ENCODE data around the gene SPATA32.

The SPATA32 gene

DNA sequence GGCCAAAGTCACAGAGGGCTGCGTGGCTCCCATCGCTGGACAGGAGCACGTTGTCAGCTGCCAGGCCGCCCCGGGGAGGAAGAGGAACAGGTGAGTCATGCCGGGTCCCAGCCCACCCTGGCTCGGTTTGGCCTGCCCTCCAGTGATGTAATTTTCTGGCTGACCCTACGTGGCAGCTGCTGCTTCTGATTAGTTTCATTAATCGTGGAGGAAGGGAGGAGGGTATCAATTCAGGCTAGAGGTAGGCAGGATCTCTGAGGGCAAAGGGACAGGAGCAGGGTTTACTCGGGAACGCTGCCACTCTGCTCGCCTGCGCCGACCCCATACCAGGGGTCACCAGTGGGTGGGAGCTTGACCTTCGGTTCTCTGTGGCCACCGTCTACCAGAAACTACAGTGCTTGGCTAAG, 11.7 kb upstream of the SPATA32 start:
- H3K27ac ChIP-seq (ENCODE audit: insufficient read depth, low read length, poor library complexity, severe bottlenecking), result no peak overlapping the region
- no peak for DNase-seq
- H3K4me3 ChIP-seq (ENCODE audit: insufficient read depth, low read depth, low read length, poor library complexity, severe bottlenecking), result no peak overlapping the region
- H3K9me3 ChIP-seq (ENCODE audit: control insufficient read depth, low read length), result no peaks in the 10 kb centered on the region
- peaks cover 64% of the 10 kb centered on the region for H3K36me3 ChIP-seq (ENCODE audit: control insufficient read depth, insufficient read depth, low read length)
- no peaks in the 10 kb centered on the region for H3K27me3 ChIP-seq (replicated peaks; ENCODE audit: control insufficient read depth, insufficient read depth, low read length, poor library complexity, severe bottlenecking)
- peaks cover 4% of the 10 kb centered on the region for H3K4me1 ChIP-seq (ENCODE audit: control insufficient read depth, insufficient read depth, low read length, poor library complexity, severe bottlenecking)

DNA sequence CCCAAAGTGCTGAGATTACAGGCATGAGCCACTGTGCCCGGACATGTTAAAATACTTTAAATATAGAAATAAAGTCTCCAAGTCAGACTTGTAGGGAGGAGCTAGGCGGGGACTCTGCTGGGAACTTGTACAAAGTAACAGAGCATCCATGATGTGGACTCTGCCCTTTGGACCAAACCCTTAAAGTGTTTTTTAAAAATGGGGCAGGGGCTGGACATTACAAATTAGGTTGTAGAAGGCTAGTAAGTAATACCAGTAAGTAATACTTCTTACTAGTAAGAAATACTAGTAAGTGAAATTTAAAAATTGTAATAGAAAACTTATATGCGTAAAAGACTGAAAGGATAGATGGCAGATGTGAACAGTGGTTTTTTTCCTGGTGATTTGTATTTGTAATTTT, 9.7 kb upstream of the SPATA32 start:
- H3K27ac ChIP-seq (ENCODE audit: insufficient read depth, low read length, poor library complexity, severe bottlenecking), result no peak overlapping the region
- no peaks in the 10 kb centered on the region for H3K4me1 ChIP-seq (ENCODE audit: control insufficient read depth, insufficient read depth, low read length, poor library complexity, severe bottlenecking)
- H3K27me3 ChIP-seq (replicated peaks; ENCODE audit: control insufficient read depth, insufficient read depth, low read length, poor library complexity, severe bottlenecking), result no peaks in the 10 kb centered on the region
- peaks cover 79% of the 10 kb centered on the region for H3K36me3 ChIP-seq (ENCODE audit: control insufficient read depth, insufficient read depth, low read length)
- H3K4me3 ChIP-seq (ENCODE audit: insufficient read depth, low read depth, low read length, poor library complexity, severe bottlenecking), result no peak overlapping the region
- no peak for DNase-seq
- no peaks in the 10 kb centered on the region for H3K9me3 ChIP-seq (ENCODE audit: control insufficient read depth, low read length)

DNA sequence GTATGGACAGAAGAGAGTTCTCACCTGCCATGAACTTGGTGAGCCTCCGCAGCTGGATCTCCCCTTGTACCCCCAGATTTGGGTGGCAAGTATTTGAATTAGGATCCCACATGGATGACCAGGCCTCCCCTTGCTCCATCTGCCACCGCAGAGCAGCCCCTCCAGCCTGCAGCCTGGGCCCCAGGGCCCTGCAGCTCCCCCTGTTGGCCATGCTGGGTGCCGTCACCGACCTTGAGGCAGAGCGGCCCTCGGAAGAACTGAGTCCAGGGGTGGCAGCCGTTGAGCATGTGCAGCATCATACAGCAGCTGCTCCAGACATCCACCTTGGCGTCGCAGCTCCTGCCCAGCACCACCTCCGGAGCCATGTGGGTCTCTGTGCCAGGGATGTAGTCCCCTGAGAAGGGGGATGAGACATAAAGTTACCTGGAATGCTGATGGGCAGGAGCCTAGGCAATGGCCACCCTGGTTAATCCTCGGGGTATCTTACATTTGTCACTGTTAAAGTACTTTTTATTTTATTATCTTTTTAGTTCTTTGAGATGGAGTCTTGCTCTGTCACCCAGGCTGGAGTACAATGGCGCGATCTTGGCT, 9.0 kb upstream of the SPATA32 start:
- Histone ChIP-seq H3K27ac (ENCODE audit: insufficient read depth, low read length, poor library complexity, severe bottlenecking) (no peak overlapping the region), H3K4me3 (ENCODE audit: insufficient read depth, low read depth, low read length, poor library complexity, severe bottlenecking) (no peak overlapping the region), H3K9me3 (ENCODE audit: control insufficient read depth, low read length) (no peaks in the 10 kb centered on the region), H3K36me3 (ENCODE audit: control insufficient read depth, insufficient read depth, low read length) (peaks cover 81% of the 10 kb centered on the region), H3K27me3 (replicated peaks; ENCODE audit: control insufficient read depth, insufficient read depth, low read length, poor library complexity, severe bottlenecking) (no peaks in the 10 kb centered on the region), H3K4me1 (ENCODE audit: control insufficient read depth, insufficient read depth, low read length, poor library complexity, severe bottlenecking) (no peaks in the 10 kb centered on the region)
- DNase-seq, result peak in 1 of 3 donors; percentile 17

DNA sequence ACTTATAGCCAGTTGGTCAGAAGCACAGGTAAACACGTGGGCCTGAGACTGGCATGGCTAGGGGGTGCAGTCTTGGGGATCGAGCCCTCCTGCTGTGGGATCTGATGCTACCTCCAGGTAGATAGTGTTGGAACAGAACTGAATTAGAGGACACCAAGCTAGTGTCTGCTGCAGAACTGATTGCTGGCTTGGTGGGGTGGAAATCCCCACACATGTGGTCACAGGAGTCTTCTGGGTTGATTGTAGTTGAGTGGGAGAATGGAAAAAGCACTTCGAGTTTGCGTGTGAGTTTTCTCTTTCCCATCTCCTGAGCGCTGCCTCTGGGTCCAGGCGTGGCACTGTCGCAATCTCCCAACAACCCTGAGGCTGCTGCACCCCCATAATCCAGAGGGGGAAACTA, 8.0 kb upstream of the SPATA32 start:
- H3K4me3 ChIP-seq (ENCODE audit: insufficient read depth, low read depth, low read length, poor library complexity, severe bottlenecking), result no peak overlapping the region
- peaks cover 88% of the 10 kb centered on the region for H3K36me3 ChIP-seq (ENCODE audit: control insufficient read depth, insufficient read depth, low read length)
- DNase-seq, result no peak
- no peaks in the 10 kb centered on the region for H3K4me1 ChIP-seq (ENCODE audit: control insufficient read depth, insufficient read depth, low read length, poor library complexity, severe bottlenecking)
- H3K9me3 ChIP-seq (ENCODE audit: control insufficient read depth, low read length), result no peaks in the 10 kb centered on the region
- H3K27ac ChIP-seq (ENCODE audit: insufficient read depth, low read length, poor library complexity, severe bottlenecking), result no peak overlapping the region
- H3K27me3 ChIP-seq (replicated peaks; ENCODE audit: control insufficient read depth, insufficient read depth, low read length, poor library complexity, severe bottlenecking), result no peaks in the 10 kb centered on the region

DNA sequence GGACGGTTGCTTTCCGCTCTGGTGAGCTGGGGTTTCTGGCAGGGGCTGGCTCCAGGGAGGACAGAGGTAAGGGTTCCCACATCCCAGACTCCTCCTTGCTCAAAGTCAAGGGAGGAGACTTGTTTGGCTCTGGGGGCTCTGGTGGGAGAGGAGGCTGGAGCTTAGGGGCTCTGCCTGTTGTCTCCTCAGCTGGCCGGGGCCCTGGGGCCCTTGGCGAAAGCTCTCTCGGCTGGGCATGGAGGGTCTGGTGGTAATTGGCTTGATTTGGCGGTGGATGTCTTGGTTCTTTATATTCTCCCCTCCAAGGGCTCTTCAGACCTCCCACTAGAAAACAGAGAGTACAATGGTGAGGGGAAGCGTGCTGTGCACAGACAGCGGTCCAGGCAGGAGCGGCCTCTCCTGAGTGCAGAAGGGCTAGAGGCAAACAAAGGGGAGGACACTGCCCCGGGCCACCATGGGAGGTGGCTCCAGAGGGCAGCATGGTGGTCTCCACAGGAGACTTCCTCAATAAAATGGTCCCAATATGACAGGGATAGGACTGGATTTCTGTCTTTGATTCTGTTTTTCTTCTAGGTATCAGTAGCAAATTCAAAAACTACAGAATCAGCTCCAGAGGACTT, 5.7 kb upstream of the SPATA32 start:
- Histone ChIP-seq H3K36me3 (ENCODE audit: control insufficient read depth, insufficient read depth, low read length) (peaks cover 83% of the 10 kb centered on the region), H3K4me3 (ENCODE audit: insufficient read depth, low read depth, low read length, poor library complexity, severe bottlenecking) (no peak overlapping the region), H3K27me3 (replicated peaks; ENCODE audit: control insufficient read depth, insufficient read depth, low read length, poor library complexity, severe bottlenecking) (no peaks in the 10 kb centered on the region), H3K9me3 (ENCODE audit: control insufficient read depth, low read length) (no peaks in the 10 kb centered on the region), H3K4me1 (ENCODE audit: control insufficient read depth, insufficient read depth, low read length, poor library complexity, severe bottlenecking) (peaks cover 3% of the 10 kb centered on the region), H3K27ac (ENCODE audit: insufficient read depth, low read length, poor library complexity, severe bottlenecking) (no peak overlapping the region)
- no peak for DNase-seq

DNA sequence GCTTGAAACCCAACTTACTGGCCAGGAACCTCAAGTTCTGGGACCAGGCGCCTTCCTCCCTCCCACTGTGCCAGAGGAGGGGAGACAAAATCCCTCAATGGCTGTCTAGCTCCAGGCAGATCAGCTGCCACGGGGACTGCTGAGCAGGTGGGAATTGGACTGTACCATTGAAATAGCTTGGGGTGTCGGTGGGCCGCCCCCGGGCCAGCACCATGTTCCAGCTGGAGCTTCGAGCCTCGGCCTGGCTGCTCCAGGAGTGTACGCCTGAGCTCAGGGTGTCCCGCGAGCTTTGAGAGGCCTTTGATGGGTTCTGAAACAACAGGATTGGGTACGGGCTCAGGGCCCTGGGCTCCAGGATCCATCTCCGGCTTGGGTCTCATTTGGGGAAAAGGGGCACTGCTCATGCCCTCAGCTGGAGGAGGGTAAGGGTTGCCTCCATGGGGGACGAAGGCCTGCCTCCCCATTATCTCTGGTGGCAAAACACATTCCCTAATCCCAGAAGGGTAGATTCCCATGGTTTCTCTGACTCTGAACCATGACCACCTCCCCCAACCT, 4.6 kb upstream of the SPATA32 start:
- Histone ChIP-seq H3K9me3 (ENCODE audit: control insufficient read depth, low read length) (no peaks in the 10 kb centered on the region), H3K4me3 (ENCODE audit: insufficient read depth, low read depth, low read length, poor library complexity, severe bottlenecking) (no peak overlapping the region), H3K27ac (ENCODE audit: insufficient read depth, low read length, poor library complexity, severe bottlenecking) (no peak overlapping the region), H3K36me3 (ENCODE audit: control insufficient read depth, insufficient read depth, low read length) (peaks cover 72% of the 10 kb centered on the region), H3K4me1 (ENCODE audit: control insufficient read depth, insufficient read depth, low read length, poor library complexity, severe bottlenecking) (peaks cover 8% of the 10 kb centered on the region), H3K27me3 (replicated peaks; ENCODE audit: control insufficient read depth, insufficient read depth, low read length, poor library complexity, severe bottlenecking) (no peaks in the 10 kb centered on the region)
- DNase-seq, result no peak

DNA sequence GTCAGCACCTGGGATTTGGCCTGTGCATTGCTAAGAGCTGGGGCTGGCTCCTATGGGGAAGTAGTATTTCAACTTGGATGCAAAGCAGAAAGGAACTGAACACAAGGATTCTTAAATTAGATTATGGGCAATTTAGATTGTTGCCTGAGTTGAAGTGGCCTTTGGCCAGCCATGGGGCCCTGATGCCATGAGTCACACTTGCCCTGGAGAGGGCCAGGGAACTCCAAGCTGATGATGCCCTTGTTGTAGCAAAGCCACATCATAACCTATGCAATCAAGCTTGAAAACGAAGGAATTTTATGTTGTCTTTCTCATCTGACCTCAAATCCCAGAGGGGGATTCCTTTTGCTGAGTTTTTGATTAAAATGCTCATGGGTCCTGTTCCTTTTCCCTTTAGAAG, 3.9 kb upstream of the SPATA32 start:
- H3K4me3 ChIP-seq (ENCODE audit: insufficient read depth, low read depth, low read length, poor library complexity, severe bottlenecking), result no peak overlapping the region
- H3K27ac ChIP-seq (ENCODE audit: insufficient read depth, low read length, poor library complexity, severe bottlenecking), result no peak overlapping the region
- peaks cover 8% of the 10 kb centered on the region for H3K4me1 ChIP-seq (ENCODE audit: control insufficient read depth, insufficient read depth, low read length, poor library complexity, severe bottlenecking)
- no peak for DNase-seq
- H3K9me3 ChIP-seq (ENCODE audit: control insufficient read depth, low read length), result no peaks in the 10 kb centered on the region
- H3K27me3 ChIP-seq (replicated peaks; ENCODE audit: control insufficient read depth, insufficient read depth, low read length, poor library complexity, severe bottlenecking), result no peaks in the 10 kb centered on the region
- peaks cover 68% of the 10 kb centered on the region for H3K36me3 ChIP-seq (ENCODE audit: control insufficient read depth, insufficient read depth, low read length)

DNA sequence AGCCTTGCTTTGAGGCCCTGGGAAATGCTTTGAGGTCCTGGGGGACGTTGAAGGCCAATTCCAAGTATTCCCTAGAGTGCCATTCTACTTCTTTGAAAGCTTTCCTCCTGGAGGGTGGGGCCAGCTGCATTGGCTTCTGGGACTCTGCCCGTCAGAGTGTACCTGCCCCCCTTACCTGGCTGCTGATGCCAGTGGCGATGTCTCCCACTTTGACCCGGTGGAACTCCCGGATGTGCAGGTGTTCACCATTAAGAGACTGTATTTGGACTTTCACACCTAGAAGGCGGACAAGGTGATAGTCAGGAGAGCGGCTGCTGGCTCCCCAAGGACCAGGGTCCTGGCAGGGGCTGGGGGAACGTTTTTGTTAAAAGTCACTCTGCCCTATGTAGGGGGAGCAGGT, 3.1 kb upstream of the SPATA32 start:
- Histone ChIP-seq H3K27me3 (replicated peaks; ENCODE audit: control insufficient read depth, insufficient read depth, low read length, poor library complexity, severe bottlenecking) (no peaks in the 10 kb centered on the region), H3K27ac (ENCODE audit: insufficient read depth, low read length, poor library complexity, severe bottlenecking) (no peak overlapping the region), H3K36me3 (ENCODE audit: control insufficient read depth, insufficient read depth, low read length) (peaks cover 60% of the 10 kb centered on the region), H3K4me3 (ENCODE audit: insufficient read depth, low read depth, low read length, poor library complexity, severe bottlenecking) (no peak overlapping the region), H3K9me3 (ENCODE audit: control insufficient read depth, low read length) (no peaks in the 10 kb centered on the region), H3K4me1 (ENCODE audit: control insufficient read depth, insufficient read depth, low read length, poor library complexity, severe bottlenecking) (peaks cover 8% of the 10 kb centered on the region)
- DNase-seq, result no peak

DNA sequence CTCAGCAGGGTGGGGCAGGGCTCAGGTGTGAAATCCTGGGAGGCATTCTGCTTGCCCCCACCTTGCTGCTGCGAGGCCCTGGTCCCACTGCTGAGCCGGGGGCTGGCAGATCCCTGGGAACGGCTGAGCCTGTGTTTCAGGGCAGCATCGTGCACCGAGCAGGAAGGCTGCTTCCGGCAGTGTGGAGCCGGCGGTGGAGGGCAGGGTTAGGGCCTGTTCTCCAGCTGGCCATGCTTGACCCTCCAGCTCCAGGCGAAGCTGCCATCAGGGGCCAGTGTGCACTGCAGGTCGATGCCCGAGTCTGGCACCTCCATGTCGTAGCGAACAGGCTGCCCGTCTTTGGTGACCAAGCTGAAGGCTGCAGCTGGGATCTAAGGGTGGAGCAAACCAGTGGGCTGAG, 2.5 kb upstream of the SPATA32 start:
- DNase-seq, result no peak
- Histone ChIP-seq H3K4me3 (ENCODE audit: insufficient read depth, low read depth, low read length, poor library complexity, severe bottlenecking) (no peak overlapping the region), H3K36me3 (ENCODE audit: control insufficient read depth, insufficient read depth, low read length) (peaks cover 54% of the 10 kb centered on the region)

DNA sequence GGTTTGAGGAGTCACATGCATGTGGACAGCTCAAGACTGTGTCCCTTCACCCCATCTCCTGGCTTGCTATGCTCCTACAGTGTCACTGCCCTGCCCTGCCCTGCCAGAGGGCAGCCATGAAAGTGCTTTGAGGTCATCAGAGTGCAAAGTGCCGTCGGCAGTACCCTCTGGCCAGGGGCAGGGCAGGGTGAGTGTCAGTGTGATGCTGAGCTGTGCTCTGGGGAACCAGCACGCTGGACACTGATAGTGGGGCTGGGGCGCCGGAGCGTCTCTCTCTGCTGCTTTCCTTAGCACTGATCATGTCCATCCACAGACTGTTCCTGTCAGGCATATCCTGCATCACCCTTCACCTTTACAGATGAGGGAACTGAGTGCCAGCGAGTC, 1.6 kb upstream of the SPATA32 start:
- H3K9me3 ChIP-seq (ENCODE audit: control insufficient read depth, low read length), result no peaks in the 10 kb centered on the region
- no peak overlapping the region for H3K27ac ChIP-seq (ENCODE audit: insufficient read depth, low read length, poor library complexity, severe bottlenecking)
- H3K36me3 ChIP-seq (ENCODE audit: control insufficient read depth, insufficient read depth, low read length), result peaks cover 44% of the 10 kb centered on the region
- peaks cover 8% of the 10 kb centered on the region for H3K4me1 ChIP-seq (ENCODE audit: control insufficient read depth, insufficient read depth, low read length, poor library complexity, severe bottlenecking)
- DNase-seq, result no peak
- no peak overlapping the region for H3K4me3 ChIP-seq (ENCODE audit: insufficient read depth, low read depth, low read length, poor library complexity, severe bottlenecking)
- no peaks in the 10 kb centered on the region for H3K27me3 ChIP-seq (replicated peaks; ENCODE audit: control insufficient read depth, insufficient read depth, low read length, poor library complexity, severe bottlenecking)

More for the DNA sequence above, 2.5 kb upstream of the SPATA32 start:
- Histone ChIP-seq H3K27ac (ENCODE audit: insufficient read depth, low read length, poor library complexity, severe bottlenecking) (no peak overlapping the region), H3K9me3 (ENCODE audit: control insufficient read depth, low read length) (no peaks in the 10 kb centered on the region), H3K4me1 (ENCODE audit: control insufficient read depth, insufficient read depth, low read length, poor library complexity, severe bottlenecking) (peaks cover 8% of the 10 kb centered on the region), H3K27me3 (replicated peaks; ENCODE audit: control insufficient read depth, insufficient read depth, low read length, poor library complexity, severe bottlenecking) (no peaks in the 10 kb centered on the region)
